Activated T-cell treated with anti-CD3 and anti-CD28 coated beads for 48 hours (primary cell): Measurements from ENCODE around the gene SHH.

Experiments used
- DNase-seq: peaks from one replicate; pipeline ENCODE4 v3.0.0-alpha.2; 2020; ENCODE audit warnings: low read depth

Gene SHH

GRCh38 chr7:155806096-155806871 is 6.0 kb downstream of the SHH start:
- no peak for DNase-seq

DNA sequence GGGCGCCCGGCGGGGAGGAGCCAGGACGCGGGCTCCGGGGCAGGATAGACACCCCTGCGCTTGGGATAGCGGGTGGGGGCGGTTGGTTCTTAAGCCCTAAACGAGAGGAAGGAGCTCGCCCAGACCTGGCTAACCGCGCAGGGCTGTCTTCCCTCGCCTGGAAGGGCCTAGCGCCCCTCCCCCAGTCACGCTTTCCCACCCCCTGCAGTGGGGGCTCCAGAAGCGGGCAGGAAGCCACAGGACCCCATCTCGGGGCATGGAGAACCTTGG is 6.5 kb downstream of the SHH start:
- DNase-seq: no peak

GRCh38 chr7:155804897-155805825 is 7.1 kb downstream of the SHH start:
- DNase-seq: peak; percentile 62

DNA sequence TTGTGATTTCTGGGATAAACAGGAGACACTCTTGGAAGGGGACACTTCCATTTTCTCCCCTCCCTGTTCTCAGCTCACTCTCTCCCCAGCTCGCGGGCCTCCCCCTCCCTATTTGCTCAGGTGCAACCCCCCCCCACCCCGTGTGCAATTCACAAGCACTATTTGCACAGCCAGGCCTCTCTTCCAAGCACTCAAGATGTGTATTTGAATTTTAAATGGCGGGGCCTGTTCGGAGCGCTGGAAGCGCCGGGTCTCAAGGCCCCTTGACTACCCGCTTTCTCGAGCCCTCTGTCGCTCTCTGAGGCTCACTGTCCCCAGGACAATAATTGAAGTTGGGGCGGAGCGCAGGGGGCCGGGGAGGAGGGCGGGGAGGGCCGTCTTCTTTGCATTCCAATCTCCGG is 7.8 kb downstream of the SHH start:
- no peak for DNase-seq

DNA sequence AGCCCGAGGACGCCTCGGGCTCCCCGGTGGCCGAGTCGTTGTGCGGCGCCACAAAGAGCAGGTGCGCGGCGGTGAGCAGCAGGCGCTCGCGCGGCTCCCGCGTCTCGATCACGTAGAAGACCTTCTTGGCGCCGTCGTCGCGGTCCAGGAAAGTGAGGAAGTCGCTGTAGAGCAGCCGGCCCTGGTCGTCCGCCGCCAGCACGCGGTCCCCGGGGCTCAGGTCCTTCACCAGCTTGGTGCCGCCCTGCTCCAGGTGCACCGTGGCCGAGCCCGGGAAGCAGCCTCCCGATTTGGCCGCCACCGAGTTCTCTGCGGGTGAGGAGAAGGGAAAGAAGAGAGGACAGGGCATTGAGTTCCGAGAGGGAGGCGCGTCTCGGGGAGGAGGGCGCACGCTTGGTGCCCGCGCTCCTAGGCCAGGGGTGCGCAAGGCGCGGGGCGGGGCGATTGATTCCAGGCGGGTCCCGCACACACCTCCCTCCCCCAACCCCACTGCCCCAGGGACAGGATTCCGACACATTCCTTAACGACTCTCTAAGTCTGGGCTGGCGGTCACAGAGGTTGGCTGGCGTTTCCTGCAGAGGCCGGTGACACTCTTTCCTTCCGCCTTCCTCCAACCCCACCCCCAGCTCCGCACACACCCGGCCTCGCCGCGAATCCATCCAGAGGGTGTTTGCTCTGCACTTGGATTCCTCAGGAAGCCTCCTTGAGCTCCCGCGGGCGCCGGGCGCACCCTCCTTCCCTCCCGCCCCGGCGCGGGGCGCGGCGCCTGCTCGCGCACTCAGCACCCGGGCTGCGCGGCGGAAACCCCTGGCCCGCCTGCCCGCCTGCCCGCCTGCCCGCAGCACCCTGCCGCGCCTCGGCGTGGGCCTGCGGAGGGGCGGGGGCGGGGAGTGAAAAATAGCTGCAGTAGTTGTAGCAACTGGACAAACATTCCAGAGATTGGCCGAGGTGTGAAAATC is 8.6 kb downstream of the SHH start:
- DNase-seq: no peak

DNA sequence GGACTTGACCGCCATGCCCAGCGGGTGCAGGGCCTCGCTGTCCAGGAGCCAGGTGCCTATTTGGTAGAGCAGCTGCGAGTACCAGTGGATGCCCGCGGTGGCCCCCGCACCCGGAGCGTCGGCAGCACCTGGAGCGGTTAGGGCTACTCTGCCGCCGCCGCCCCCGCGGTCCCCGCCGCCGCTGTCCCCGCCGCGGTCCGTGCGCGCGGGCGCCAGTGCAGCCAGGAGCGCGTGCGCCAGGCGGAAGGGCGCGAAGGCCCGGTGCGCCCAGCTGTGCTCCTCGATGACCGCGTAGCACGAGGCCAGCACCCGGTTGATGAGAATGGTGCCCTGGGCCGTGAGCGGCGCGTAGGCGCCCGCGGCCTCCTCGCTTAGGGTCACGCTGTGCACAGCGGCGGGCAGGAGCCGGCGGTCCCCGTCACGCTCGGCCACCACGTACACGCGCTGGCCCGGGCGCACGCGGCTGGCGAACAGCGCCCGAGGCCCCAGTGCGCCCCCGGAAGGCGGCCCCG is 9.3 kb downstream of the SHH start:
- DNase-seq: no peak

GRCh38 chr7:155802291-155802690 is 10.0 kb downstream of the SHH start:
- no peak for DNase-seq

- no peak for DNase-seq
These were observed 11.5 kb downstream of the SHH start for GRCh38 chr7:155800741-155801267.

DNA sequence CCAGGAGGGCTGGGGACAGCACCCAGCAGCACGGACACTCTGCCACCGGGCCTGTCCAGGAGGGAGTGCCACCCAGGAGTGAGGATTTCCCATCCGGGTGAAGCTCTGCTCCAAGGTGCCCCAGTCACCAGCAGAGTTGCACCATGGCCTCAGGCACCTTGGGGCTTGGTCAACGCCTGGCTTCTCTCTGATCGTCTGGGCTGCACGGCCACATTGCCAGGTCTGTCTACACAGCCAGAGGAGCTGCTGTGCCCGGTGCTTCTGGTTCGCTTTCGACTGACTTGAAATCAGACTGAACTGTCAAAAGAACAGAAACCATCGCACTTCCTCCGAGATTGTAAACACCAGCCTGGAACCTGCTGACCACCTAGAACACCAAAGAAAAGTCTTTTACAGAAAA is 12.0 kb downstream of the SHH start:
- DNase-seq: no peak

- DNase-seq: no peak
These were observed 12.7 kb downstream of the SHH start for GRCh38 chr7:155799514-155799913.

DNA sequence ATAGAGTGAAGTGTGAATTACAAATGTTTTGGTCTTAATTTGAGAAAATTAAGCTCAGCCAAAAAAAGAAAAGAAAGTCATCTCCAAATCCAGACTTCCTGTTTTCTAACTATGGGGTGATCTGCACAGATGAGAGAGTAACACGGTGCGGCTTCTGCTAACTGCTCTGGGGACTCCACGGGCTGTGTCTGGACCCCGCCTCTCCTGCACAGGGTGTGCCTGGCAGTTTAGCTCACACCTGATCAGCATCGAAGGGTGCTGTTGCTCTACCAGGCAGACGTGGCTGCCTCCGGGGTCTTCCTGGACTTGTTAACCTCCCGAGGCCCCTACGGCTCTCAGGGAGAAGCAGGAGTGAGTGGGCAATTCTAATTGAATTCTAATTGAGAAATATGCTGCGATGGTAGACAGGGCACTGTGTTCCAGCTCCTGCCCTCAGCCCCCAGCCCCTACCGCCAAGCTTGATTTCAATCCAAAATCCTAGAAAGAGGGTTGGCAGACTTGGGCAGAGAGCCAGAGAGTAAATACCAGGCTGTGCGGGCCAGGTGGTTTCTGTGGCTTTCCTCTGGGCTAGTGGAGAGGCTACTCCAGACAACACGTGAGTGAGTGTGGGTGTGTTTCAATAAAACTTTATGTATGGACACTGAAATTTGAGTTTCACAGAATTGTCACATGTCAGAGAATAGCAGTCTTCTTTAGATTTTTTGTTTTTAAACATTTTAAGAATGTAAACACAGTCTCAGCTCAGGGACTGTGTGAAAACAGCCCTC is 13.4 kb downstream of the SHH start:
- no peak for DNase-seq

- no peak for DNase-seq
These were observed 14.7 kb downstream of the SHH start for GRCh38 chr7:155797262-155798250.

- DNase-seq: peak; percentile 67
These were observed 15.6 kb downstream of the SHH start for GRCh38 chr7:155796381-155797261.

DNA sequence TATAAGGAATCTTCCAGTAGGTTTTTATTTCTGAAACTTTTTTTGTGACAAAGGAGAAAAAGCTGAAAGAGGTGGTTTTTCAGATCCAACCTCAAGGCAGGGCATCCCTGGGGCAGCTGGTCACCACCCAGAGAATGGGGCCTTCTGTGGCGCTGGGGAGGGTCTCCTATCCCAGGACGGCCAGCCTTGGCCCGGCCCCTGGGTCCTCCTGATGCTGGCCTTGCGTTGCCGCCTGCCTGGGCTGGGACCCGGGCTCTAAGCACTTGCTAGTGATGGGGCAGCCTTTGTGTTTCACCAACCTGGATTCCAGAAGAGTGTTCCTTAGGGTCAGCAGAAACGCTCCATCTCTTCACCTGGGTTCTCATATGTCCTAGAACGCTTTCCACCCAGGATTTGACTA is 16.3 kb downstream of the SHH start:
- DNase-seq: no peak

DNA sequence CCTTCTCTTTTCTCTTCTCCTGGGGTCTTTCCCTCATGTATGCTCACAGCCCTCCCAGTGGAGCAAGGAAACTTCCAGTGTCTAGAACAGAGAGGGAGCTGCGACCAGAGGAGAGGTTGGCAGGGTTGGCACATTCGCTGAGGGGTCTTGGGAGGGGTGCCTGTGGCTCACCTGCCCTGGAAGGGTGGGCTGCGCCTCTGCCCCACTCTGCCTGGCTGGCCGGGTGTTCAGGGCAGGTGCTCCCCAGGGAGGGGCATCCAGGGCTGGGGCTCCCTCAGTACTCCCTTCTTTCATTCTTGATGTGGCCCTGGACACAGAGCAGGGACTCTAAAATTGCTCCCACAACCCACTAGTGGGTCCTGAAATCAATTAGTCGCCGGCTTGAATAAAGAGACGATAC is 16.9 kb downstream of the SHH start:
- DNase-seq: no peak

GRCh38 chr7:155794196-155794595 is 18.1 kb downstream of the SHH start:
- no peak for DNase-seq

- DNase-seq: no peak
These were observed 18.5 kb downstream of the SHH start for GRCh38 chr7:155793720-155794119.

DNA sequence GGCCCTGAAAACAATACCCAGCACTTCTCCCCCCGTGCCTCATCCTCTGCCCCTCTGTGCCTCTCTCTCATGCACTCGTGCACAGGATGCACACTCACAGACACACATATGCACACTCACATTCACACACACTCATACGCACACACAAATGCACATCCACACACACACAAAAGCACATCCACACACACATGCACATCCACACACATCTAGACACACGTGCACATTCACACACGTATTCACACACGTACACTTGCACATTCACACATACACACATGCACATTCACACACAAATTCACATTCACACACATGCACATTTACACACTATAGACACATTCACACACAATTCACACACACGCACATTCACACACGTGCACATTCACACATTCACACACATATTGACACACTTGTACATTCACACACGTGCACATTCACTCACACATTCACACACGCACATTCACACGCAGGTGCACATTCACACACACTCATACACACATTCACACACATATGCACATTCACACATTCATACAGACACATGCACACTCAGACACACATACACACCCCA is 19.2 kb downstream of the SHH start:
- DNase-seq: no peak
